Nephron (organoid): ENCODE measurements around the gene TMEM140.

Source experiments
- H3K27ac Mint-ChIP-seq, 3 experiments: 2 replicates each; pipeline ENCODE4 v1.8.0; 2020; ENCODE audit warnings: mixed read lengths in 3 of 3, mild to moderate bottlenecking in 2 of 3, moderate library complexity in 1 of 3
- H3K27me3 Mint-ChIP-seq: 2 replicates; pipeline ENCODE4 v1.8.0; 2021; ENCODE audit warnings: low read depth, mild to moderate bottlenecking, moderate library complexity, mixed read lengths
- H3K36me3 Mint-ChIP-seq: 2 replicates; pipeline ENCODE4 v1.8.0; 2020; ENCODE audit warnings: low read depth, mixed read lengths
- H3K4me1 Mint-ChIP-seq: 2 replicates; pipeline ENCODE4 v1.8.0; 2020; ENCODE audit warnings: mixed read lengths
- H3K4me3 Mint-ChIP-seq, 3 experiments: 2 replicates each; pipeline ENCODE4 v1.8.0; 2020; ENCODE audit warnings: mild to moderate bottlenecking in 3 of 3, mixed read lengths in 3 of 3, moderate library complexity in 2 of 3
- H3K9me3 Mint-ChIP-seq: 2 replicates; pipeline ENCODE4 v1.8.0; 2020; ENCODE audit warnings: mixed read lengths
- CTCF ChIP-seq, 3 experiments: fragments of 200-600 bp; sonication (generic); IDR thresholded peaks; one replicate each; pipeline ENCODE4 v1.5.0; 2021; ENCODE audit warnings: antibody characterized with exemption in 3 of 3; ENCODE audit not compliant: unreplicated experiment in 3 of 3

Gene TMEM140

GRCh38 chr7:135204876-135205275 is 57.0 kb downstream of the TMEM140 start:
- Mint-ChIP-seq H3K27me3 (no peaks in the 10 kb centered on the region), H3K27ac (peak overlapping the region in 1 of 3 experiments; percentile 88), H3K4me1 (peaks cover 25% of the 10 kb centered on the region), H3K4me3 (no peak overlapping the region), H3K9me3 (no peaks in the 10 kb centered on the region), H3K36me3 (peaks cover 54% of the 10 kb centered on the region)
- TF ChIP-seq CTCF (IDR thresholded peaks at IDR 0.05; ENCODE audit: unreplicated experiment in 3 of 3), result no peak

- H3K36me3 Mint-ChIP-seq, result peaks cover 47% of the 10 kb centered on the region
- H3K27me3 Mint-ChIP-seq, result no peaks in the 10 kb centered on the region
- no peaks in the 10 kb centered on the region for H3K9me3 Mint-ChIP-seq
- H3K4me3 Mint-ChIP-seq, result no peak overlapping the region
- H3K27ac Mint-ChIP-seq, result peak overlapping the region; percentile 62 to 88 (median 77)
- TF ChIP-seq CTCF (IDR thresholded peaks at IDR 0.05; ENCODE audit: unreplicated experiment in 3 of 3), result no peak
- peaks cover 30% of the 10 kb centered on the region for H3K4me1 Mint-ChIP-seq
These were observed 58.0 kb downstream of the TMEM140 start for GRCh38 chr7:135205850-135206249.

- Mint-ChIP-seq H3K27ac (peak overlapping the region; percentile 87 to 98 (median 93)), H3K4me1 (peaks cover 30% of the 10 kb centered on the region), H3K36me3 (peaks cover 41% of the 10 kb centered on the region), H3K27me3 (peaks cover 3% of the 10 kb centered on the region), H3K4me3 (peak overlapping the region; percentile 57 to 91 (median 61)), H3K9me3 (no peaks in the 10 kb centered on the region)
- TF ChIP-seq CTCF (IDR thresholded peaks at IDR 0.05; ENCODE audit: unreplicated experiment in 3 of 3), result no peak
These were observed 59.1 kb downstream of the TMEM140 start for GRCh38 chr7:135206941-135207391.

GRCh38 chr7:135207406-135208101 is 59.7 kb downstream of the TMEM140 start:
- Mint-ChIP-seq H3K27ac (peak overlapping the region; percentile 87 to 98 (median 93)), H3K4me3 (peak overlapping the region; percentile 91 to 100 (median 96)), H3K27me3 (peaks cover 3% of the 10 kb centered on the region), H3K9me3 (no peaks in the 10 kb centered on the region), H3K4me1 (peaks cover 26% of the 10 kb centered on the region), H3K36me3 (peaks cover 37% of the 10 kb centered on the region)
- TF ChIP-seq CTCF (IDR thresholded peaks at IDR 0.05; ENCODE audit: unreplicated experiment in 3 of 3), result no peak

GRCh38 chr7:135208102-135208793 is 60.4 kb downstream of the TMEM140 start:
- TF ChIP-seq CTCF (IDR thresholded peaks at IDR 0.05; ENCODE audit: unreplicated experiment in 3 of 3), result no peak
- Mint-ChIP-seq H3K36me3 (peaks cover 33% of the 10 kb centered on the region), H3K27ac (peak overlapping the region; percentile 87 to 98 (median 93)), H3K27me3 (peaks cover 3% of the 10 kb centered on the region), H3K4me3 (peak overlapping the region; percentile 91 to 100 (median 96)), H3K9me3 (no peaks in the 10 kb centered on the region), H3K4me1 (peaks cover 25% of the 10 kb centered on the region)
